ENCODE data around the gene AUP1.
"Not testable (repeated sequence)": the region's sequence is repeated elsewhere in the genome, so short reads cannot be mapped to it uniquely, and the experiment has no call there.

AUP1 gene

DNA sequence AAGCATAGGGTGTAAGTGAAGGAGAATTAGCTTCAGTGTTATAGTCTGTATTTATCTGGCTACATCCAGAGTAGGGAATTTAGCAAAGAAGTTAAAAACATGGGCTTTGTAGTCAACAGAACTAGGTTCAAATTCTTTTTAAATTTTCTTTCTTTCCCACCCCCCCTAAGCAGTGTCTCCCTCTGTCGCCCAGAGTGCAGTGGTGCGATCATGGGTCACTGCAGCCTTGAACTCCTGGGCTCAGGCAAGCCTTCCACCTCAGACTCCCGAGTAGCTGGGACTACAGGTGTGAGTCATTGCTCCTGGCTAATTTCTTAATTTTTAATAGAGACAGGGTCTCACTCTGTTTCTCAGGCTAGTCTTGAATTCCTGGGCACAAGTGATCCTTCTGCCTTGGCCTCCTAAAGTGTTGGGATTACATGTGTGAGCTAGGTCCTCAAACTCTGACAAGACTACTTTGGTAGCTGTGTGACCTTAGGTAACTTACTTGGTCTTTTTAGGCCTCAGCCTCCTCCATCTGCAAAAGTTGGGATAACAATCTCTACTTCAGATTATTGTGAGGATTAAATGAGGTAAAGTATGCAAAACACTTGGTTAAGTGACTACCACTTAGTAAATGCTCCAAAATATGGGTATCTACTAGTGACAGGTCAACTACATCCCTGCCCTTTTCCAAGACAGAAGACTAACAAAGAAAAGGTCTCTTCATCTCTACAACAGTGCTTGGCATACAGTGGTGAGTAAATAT is 42.8 kb upstream of the AUP1 start:
- H3K36me3 ChIP-seq (ENCODE audit: insufficient read depth, low read length), result no peaks in the 10 kb centered on the region
- DNase-seq (ENCODE audit: low read depth, low spot score), result no peak
- H3K27ac ChIP-seq, result no peak overlapping the region
- no peaks in the 10 kb centered on the region for H3K9me3 ChIP-seq (ENCODE audit: low read depth, low read length)
- no peak overlapping the region for H3K9ac ChIP-seq (ENCODE audit: insufficient read length)
- no peak for TF ChIP-seq FOXP2 (optimal IDR thresholded peaks at IDR 0.05; ENCODE audit: control extremely low read depth, extremely low read length, insufficient read depth)
- no peak for TF ChIP-seq EZH2 (IDR thresholded peaks at IDR 0.05)
- TF ChIP-seq POLR2AphosphoS5 (IDR thresholded peaks at IDR 0.05; ENCODE audit: borderline replicate concordance, low read depth, low read length), result no peak
- no peak overlapping the region for H3K4me3 ChIP-seq

GRCh38 chr2:74571058-74571457 is 41.6 kb upstream of the AUP1 start:
- no peak for TF ChIP-seq EZH2 (IDR thresholded peaks at IDR 0.05)
- TF ChIP-seq FOXP2 (optimal IDR thresholded peaks at IDR 0.05; ENCODE audit: control extremely low read depth, extremely low read length, insufficient read depth), result no peak
- TF ChIP-seq POLR2AphosphoS5 (IDR thresholded peaks at IDR 0.05; ENCODE audit: borderline replicate concordance, low read depth, low read length), result no peak
- no peak overlapping the region for H3K4me3 ChIP-seq
- no peak for DNase-seq (ENCODE audit: low read depth, low spot score)
- H3K9me3 ChIP-seq (ENCODE audit: low read depth, low read length), result no peaks in the 10 kb centered on the region
- H3K9ac ChIP-seq (ENCODE audit: insufficient read length), result no peak overlapping the region
- no peak overlapping the region for H3K27ac ChIP-seq
- H3K36me3 ChIP-seq (ENCODE audit: insufficient read depth, low read length), result no peaks in the 10 kb centered on the region

DNA sequence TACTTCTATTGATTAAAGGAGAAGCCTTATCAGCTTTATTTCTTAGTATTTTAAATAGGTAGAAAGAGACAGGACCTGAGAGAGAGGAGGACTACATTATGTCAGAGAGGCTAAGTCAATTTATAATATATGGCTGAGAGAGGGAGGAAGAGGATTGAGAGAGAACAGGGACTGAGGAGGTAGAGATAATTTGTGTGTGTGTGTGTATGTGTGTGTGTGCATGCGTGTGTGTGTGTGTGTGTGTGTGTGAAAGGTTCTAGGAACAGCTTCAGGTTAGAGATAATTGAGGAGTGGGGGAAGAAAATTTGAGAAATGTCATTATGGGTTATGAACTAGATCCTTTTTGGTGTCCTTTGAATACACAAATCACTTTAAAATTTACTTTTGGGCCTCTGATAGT is 40.2 kb upstream of the AUP1 start:
- TF ChIP-seq EZH2 (IDR thresholded peaks at IDR 0.05) (no peak), FOXP2 (optimal IDR thresholded peaks at IDR 0.05; ENCODE audit: control extremely low read depth, extremely low read length, insufficient read depth) (no peak), POLR2AphosphoS5 (IDR thresholded peaks at IDR 0.05; ENCODE audit: borderline replicate concordance, low read depth, low read length) (no peak)
- no peak overlapping the region for H3K9ac ChIP-seq (ENCODE audit: insufficient read length)
- H3K27ac ChIP-seq, result no peak overlapping the region

DNA sequence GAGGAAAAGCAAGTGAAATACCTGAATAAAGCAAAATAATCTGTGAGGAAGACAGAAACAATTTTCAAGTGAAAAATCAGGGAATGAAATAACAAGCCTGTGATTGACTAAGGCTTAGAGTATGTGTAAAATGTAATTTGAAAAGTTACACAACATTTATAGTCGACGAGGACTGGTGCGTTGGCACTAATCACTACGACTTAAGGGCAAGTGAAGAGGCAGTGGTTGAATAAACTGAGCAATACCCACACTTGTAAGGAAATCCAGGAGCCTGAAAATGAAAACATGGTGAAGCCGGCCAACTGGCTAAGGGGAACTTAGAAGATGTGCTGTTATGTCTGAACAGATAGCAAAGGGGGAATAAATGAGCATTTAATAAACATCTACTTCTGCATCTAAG is 38.4 kb upstream of the AUP1 start:
- no peak overlapping the region for H3K4me3 ChIP-seq

More for the DNA sequence above, 40.2 kb upstream of the AUP1 start:
- no peak for DNase-seq (ENCODE audit: low read depth, low spot score)
- no peaks in the 10 kb centered on the region for H3K9me3 ChIP-seq (ENCODE audit: low read depth, low read length)
- H3K36me3 ChIP-seq (ENCODE audit: insufficient read depth, low read length), result no peaks in the 10 kb centered on the region
- H3K4me3 ChIP-seq, result no peak overlapping the region

GRCh38 chr2:74566754-74567085 is 37.2 kb upstream of the AUP1 start:
- DNase-seq (ENCODE audit: low read depth, low spot score), result no peak
- TF ChIP-seq POLR2AphosphoS5 (IDR thresholded peaks at IDR 0.05; ENCODE audit: borderline replicate concordance, low read depth, low read length) (no peak), EZH2 (IDR thresholded peaks at IDR 0.05) (no peak)
- Histone ChIP-seq H3K36me3 (ENCODE audit: insufficient read depth, low read length) (no peaks in the 10 kb centered on the region), H3K9me3 (ENCODE audit: low read depth, low read length) (no peaks in the 10 kb centered on the region), H3K9ac (ENCODE audit: insufficient read length) (no peak overlapping the region), H3K27ac (no peak overlapping the region; the same call in 1 of the 2 replicates), H3K4me3 (no peak overlapping the region)

More for the DNA sequence above, 38.4 kb upstream of the AUP1 start:
- H3K27ac ChIP-seq, result no peak overlapping the region
- H3K9ac ChIP-seq (ENCODE audit: insufficient read length), result no peak overlapping the region
- H3K36me3 ChIP-seq (ENCODE audit: insufficient read depth, low read length), result no peaks in the 10 kb centered on the region
- H3K9me3 ChIP-seq (ENCODE audit: low read depth, low read length), result no peaks in the 10 kb centered on the region
- DNase-seq (ENCODE audit: low read depth, low spot score), result no peak
- TF ChIP-seq FOXP2 (optimal IDR thresholded peaks at IDR 0.05; ENCODE audit: control extremely low read depth, extremely low read length, insufficient read depth) (no peak), POLR2AphosphoS5 (IDR thresholded peaks at IDR 0.05; ENCODE audit: borderline replicate concordance, low read depth, low read length) (no peak), EZH2 (IDR thresholded peaks at IDR 0.05) (no peak)

DNA sequence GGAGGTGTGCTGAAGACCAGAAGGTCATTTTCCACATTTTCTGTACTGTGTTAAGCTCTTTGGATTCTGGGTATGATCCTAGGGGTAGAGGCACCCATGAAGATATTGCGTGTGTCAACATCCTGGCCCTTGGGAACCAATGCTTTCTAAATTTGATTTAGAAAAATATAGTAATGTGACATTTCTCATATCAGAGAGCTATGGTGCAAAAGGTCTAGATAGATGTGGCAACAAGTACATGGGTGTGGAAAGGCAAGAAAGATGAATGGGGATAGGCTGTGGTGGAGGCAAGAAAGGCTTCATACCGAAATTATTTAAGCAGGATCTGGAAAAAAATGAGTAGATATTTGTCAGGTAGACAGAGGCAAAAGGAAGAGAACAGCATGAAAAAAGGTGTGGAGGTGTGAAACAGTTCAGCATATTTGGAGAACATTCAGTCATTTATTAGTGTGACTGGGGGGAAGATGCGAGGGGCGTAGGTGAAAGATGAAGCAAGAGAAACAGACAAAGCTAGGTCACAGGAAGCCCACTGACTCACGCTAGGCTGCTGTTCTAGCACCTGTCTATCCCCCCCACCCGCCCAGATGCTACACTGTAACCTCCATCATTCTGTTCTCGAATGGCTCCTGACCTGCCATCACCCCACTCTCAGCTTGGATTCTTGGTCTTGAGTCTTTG is 36.7 kb upstream of the AUP1 start:
- H3K9me3 ChIP-seq (ENCODE audit: low read depth, low read length), result no peaks in the 10 kb centered on the region
- DNase-seq (ENCODE audit: low read depth, low spot score), result no peak
- H3K9ac ChIP-seq (ENCODE audit: insufficient read length), result no peak overlapping the region
- H3K4me3 ChIP-seq, result no peak overlapping the region
- TF ChIP-seq POLR2AphosphoS5 (IDR thresholded peaks at IDR 0.05; ENCODE audit: borderline replicate concordance, low read depth, low read length) (no peak), EZH2 (IDR thresholded peaks at IDR 0.05) (no peak), FOXP2 (optimal IDR thresholded peaks at IDR 0.05; ENCODE audit: control extremely low read depth, extremely low read length, insufficient read depth) (no peak)
- H3K36me3 ChIP-seq (ENCODE audit: insufficient read depth, low read length), result no peaks in the 10 kb centered on the region
- H3K27ac ChIP-seq, result no peak overlapping the region; the same call in 1 of the 2 replicates

DNA sequence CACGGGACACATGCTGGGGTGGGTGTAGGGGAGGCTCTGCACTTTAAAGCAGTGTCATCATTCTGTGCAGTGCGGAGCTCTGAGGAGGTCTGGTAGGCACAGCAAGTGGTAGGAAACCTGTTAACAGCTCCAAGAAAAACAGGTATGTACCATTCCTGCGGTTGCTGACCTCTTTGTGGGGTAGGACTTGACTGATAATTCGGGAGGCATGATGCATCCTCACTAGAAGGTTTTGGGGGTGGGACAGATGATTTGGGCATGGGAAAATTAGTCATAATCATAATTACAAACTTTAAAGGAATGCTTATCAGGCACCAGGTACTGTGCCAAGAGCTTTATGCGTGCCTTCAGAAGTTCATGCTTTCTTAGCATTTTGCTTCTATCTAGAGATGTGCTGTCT is 34.7 kb upstream of the AUP1 start:
- no peak overlapping the region for H3K4me3 ChIP-seq
- H3K36me3 ChIP-seq (ENCODE audit: insufficient read depth, low read length), result no peaks in the 10 kb centered on the region
- no peak for DNase-seq (ENCODE audit: low read depth, low spot score)
- no peak overlapping the region for H3K9ac ChIP-seq (ENCODE audit: insufficient read length)
- no peaks in the 10 kb centered on the region for H3K9me3 ChIP-seq (ENCODE audit: low read depth, low read length)
- no peak overlapping the region for H3K27ac ChIP-seq
- TF ChIP-seq POLR2AphosphoS5 (IDR thresholded peaks at IDR 0.05; ENCODE audit: borderline replicate concordance, low read depth, low read length), result no peak
- TF ChIP-seq EZH2 (IDR thresholded peaks at IDR 0.05), result no peak
- no peak for TF ChIP-seq FOXP2 (optimal IDR thresholded peaks at IDR 0.05; ENCODE audit: control extremely low read depth, extremely low read length, insufficient read depth)

- no peaks in the 10 kb centered on the region for H3K9me3 ChIP-seq (ENCODE audit: low read depth, low read length)
- TF ChIP-seq EZH2 (IDR thresholded peaks at IDR 0.05) (no peak), POLR2AphosphoS5 (IDR thresholded peaks at IDR 0.05; ENCODE audit: borderline replicate concordance, low read depth, low read length) (no peak), FOXP2 (optimal IDR thresholded peaks at IDR 0.05; ENCODE audit: control extremely low read depth, extremely low read length, insufficient read depth) (no peak)
- H3K9ac ChIP-seq (ENCODE audit: insufficient read length), result no peak overlapping the region
- no peak overlapping the region for H3K4me3 ChIP-seq
- no peak overlapping the region for H3K27ac ChIP-seq
- H3K36me3 ChIP-seq (ENCODE audit: insufficient read depth, low read length), result no peaks in the 10 kb centered on the region
- no peak for DNase-seq (ENCODE audit: low read depth, low spot score)
Measured at GRCh38 chr2:74562126-74562775, 32.7 kb upstream of the AUP1 start.

DNA sequence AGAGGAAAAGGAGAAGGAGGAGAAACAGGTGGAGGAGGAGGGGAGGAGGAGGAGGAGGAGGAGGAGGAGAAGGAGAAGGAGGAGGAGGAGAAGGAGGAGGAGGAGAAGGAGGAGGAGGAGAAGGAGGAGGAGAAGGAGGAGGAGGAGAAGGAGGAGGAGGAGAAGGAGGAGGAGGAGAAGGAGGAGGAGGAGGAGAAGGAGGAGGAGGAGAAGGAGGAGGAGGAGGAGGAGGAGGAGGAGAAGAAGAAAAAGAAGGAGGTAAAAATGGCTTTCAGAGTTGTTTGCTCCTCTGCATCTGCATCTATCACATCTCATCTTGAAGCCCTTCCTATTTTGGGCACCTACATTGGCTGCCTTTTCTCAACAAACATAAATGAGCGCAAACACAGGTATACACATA is 31.5 kb upstream of the AUP1 start:
- not testable (repeated sequence) for DNase-seq (ENCODE audit: low read depth, low spot score)

More for the DNA sequence above, 31.5 kb upstream of the AUP1 start:
- not testable (repeated sequence) for H3K36me3 ChIP-seq (ENCODE audit: insufficient read depth, low read length); H3K4me3 ChIP-seq; H3K9ac ChIP-seq (ENCODE audit: insufficient read length); H3K9me3 ChIP-seq (ENCODE audit: low read depth, low read length); H3K27ac ChIP-seq
